ENCODE data around the gene TMEM117. TPM values are rescaled to one million over a fixed set of nuclear protein-coding genes. Genes with fewer than 3 reads are reported as not detected.

The TMEM117 gene
- total RNA-seq, 4 donors from 2014 or later, result 15.8 to 42.2 (median 24.0) TPM

GRCh38 chr12:43893670-43894069, 57.8 kb downstream of the TMEM117 start:
- 76 to 77% methylated on average over 2 of the region's 2 CpGs for WGBS, 2 donors
- Histone ChIP-seq H3K27me3 (no peaks in the 10 kb centered on the region), H3K9me3 (no peaks in the 10 kb centered on the region), H3K4me3 (no peak overlapping the region), H3K27ac (no peak overlapping the region), H3K36me3 (no peaks in the 10 kb centered on the region), H3K4me1 (peaks cover 0 to 8% (median 0%) of the 10 kb centered on the region in 3 donors)
- TF ChIP-seq, protein P1, sequence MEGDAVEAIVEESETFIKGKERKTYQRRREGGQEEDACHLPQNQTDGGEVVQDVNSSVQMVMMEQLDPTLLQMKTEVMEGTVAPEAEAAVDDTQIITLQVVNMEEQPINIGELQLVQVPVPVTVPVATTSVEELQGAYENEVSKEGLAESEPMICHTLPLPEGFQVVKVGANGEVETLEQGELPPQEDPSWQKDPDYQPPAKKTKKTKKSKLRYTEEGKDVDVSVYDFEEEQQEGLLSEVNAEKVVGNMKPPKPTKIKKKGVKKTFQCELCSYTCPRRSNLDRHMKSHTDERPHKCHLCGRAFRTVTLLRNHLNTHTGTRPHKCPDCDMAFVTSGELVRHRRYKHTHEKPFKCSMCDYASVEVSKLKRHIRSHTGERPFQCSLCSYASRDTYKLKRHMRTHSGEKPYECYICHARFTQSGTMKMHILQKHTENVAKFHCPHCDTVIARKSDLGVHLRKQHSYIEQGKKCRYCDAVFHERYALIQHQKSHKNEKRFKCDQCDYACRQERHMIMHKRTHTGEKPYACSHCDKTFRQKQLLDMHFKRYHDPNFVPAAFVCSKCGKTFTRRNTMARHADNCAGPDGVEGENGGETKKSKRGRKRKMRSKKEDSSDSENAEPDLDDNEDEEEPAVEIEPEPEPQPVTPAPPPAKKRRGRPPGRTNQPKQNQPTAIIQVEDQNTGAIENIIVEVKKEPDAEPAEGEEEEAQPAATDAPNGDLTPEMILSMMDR (IDR thresholded peaks at IDR 0.05), result no peak
- no peak for TF ChIP-seq POLR2A (IDR thresholded peaks at IDR 0.05)
- intact Hi-C loops (cut with DNase I), result no loop called here
- no peak for DNase-seq

DNA sequence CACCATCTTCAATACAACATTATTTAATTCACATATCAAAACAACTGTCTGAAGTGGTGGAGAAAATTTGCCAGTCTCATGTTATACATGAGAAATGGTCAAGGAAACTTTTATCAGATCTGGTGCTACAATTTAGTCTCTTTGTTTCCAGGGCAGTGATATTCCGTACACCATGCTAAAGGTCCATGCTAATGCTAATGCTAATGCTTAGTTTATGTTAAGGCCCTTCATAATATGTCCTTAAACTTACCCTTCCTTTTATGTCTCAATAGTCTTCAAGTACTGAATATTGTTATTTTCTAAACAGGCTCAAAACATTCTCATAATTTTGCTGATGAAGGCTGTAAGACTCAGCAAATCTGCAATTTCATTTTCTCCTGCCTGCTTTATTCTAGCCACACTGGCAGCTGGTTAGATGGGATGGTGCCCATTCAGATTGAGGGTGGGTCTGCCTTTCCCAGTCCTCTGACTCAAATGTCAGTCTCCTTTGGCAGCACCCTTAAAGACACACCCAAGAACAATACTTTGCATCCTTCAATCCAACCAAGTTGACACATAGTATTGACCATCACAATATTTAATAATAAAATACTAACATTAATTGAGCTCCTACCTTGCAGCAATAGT, 59.8 kb downstream of the TMEM117 start:
- Histone ChIP-seq H3K9me3 (no peaks in the 10 kb centered on the region), H3K4me1 (peaks cover 0 to 8% (median 0%) of the 10 kb centered on the region in 3 donors), H3K27ac (no peak overlapping the region), H3K36me3 (no peaks in the 10 kb centered on the region), H3K27me3 (no peaks in the 10 kb centered on the region), H3K4me3 (no peak overlapping the region)
- 95 to 100% methylated on average over 1 of the region's 1 CpG for WGBS, 2 donors
- TF ChIP-seq, protein P1 (IDR thresholded peaks at IDR 0.05), result no peak
- DNase-seq, result no peak
- intact Hi-C loops (cut with DNase I), result no loop called here

GRCh38 chr12:43896496-43896895, 60.6 kb downstream of the TMEM117 start:
- H3K36me3 ChIP-seq, result no peaks in the 10 kb centered on the region
- no peak for DNase-seq
- TF ChIP-seq, protein P1 (IDR thresholded peaks at IDR 0.05), result no peak
- no peak for TF ChIP-seq POLR2A (IDR thresholded peaks at IDR 0.05)
- H3K4me1 ChIP-seq, result peaks cover 0 to 8% (median 0%) of the 10 kb centered on the region in 3 donors
- H3K27me3 ChIP-seq, result no peaks in the 10 kb centered on the region
- 93 to 100% methylated on average over 1 of the region's 1 CpG for WGBS, 2 donors
- intact Hi-C loops (cut with DNase I), result no loop called here
- no peaks in the 10 kb centered on the region for H3K9me3 ChIP-seq
- H3K27ac ChIP-seq, result no peak overlapping the region
- no peak overlapping the region for H3K4me3 ChIP-seq

- TF ChIP-seq, protein P1 (IDR thresholded peaks at IDR 0.05), result no peak
- no peak for TF ChIP-seq POLR2A (IDR thresholded peaks at IDR 0.05)
- Histone ChIP-seq H3K27ac (no peak overlapping the region), H3K9me3 (no peaks in the 10 kb centered on the region), H3K36me3 (no peaks in the 10 kb centered on the region), H3K27me3 (no peaks in the 10 kb centered on the region), H3K4me3 (no peak overlapping the region), H3K4me1 (peaks cover 0 to 8% (median 0%) of the 10 kb centered on the region in 3 donors)
- DNase-seq, result no peak
- intact Hi-C loops (cut with DNase I), result no loop called here
- 79 to 90% methylated on average over 3 of the region's 3 CpGs for WGBS, 2 donors
Measured at GRCh38 chr12:43898474-43898873, 62.6 kb downstream of the TMEM117 start.

DNA sequence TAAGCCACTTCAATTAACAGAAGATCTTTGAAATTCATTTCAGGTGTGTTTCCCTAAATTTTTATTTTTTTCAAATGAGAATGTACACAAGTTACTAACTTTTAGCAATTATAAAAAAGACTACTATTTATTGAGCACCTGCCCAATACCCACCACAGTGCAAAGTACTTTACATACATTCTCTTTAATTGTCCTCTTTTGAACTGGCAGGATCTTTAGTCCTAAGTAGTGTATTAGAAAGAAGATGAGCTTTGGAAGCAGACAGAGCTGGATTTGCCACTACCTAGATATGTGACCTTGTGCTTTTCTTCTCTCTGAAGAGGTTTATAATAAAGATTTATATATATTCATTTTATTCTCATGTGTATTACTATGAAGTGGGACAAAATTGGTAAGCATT, 63.7 kb downstream of the TMEM117 start:
- no peak for DNase-seq
- intact Hi-C loops (cut with DNase I), result no loop called here

More for the DNA sequence above, 63.7 kb downstream of the TMEM117 start:
- H3K36me3 ChIP-seq, result no peaks in the 10 kb centered on the region
- no peak overlapping the region for H3K27ac ChIP-seq
- H3K4me3 ChIP-seq, result no peak overlapping the region
- TF ChIP-seq, protein P1 (IDR thresholded peaks at IDR 0.05), result no peak
- no peak for TF ChIP-seq POLR2A (IDR thresholded peaks at IDR 0.05)
- H3K27me3 ChIP-seq, result no peaks in the 10 kb centered on the region
- H3K9me3 ChIP-seq, result no peaks in the 10 kb centered on the region
- H3K4me1 ChIP-seq, result peaks cover 0 to 8% (median 0%) of the 10 kb centered on the region in 3 donors

All from esophagus squamous epithelium (tissue), 5 donors.